ENCODE results near the gene CASP10.

GRCh38 chr2:201228271-201228911 lies 45.5 kb downstream of the CASP10 start:
- TF ChIP-seq CTCF (IDR thresholded peaks at IDR 0.05) (no peak), POLR2A (IDR thresholded peaks at IDR 0.05) (no peak)
